GM21390 (cell line): Measurements from ENCODE around the gene FHDC1.

Source experiments
- ATAC-seq: cut with Tn5 transposase; IDR thresholded peaks from one replicate; pipeline ENCODE4 v1.9.1; 2021; ENCODE audit not compliant: unreplicated experiment

The FHDC1 gene

GRCh38 chr4:152956650-152957436, 20.7 kb downstream of the FHDC1 start:
- no peak for ATAC-seq

GRCh38 chr4:152957437-152958171, 21.5 kb downstream of the FHDC1 start:
- ATAC-seq, result no peak

GRCh38 chr4:152959080-152959479, 23.0 kb downstream of the FHDC1 start:
- ATAC-seq, result no peak

GRCh38 chr4:152960082-152960481, 24.0 kb downstream of the FHDC1 start:
- ATAC-seq, result no peak

DNA sequence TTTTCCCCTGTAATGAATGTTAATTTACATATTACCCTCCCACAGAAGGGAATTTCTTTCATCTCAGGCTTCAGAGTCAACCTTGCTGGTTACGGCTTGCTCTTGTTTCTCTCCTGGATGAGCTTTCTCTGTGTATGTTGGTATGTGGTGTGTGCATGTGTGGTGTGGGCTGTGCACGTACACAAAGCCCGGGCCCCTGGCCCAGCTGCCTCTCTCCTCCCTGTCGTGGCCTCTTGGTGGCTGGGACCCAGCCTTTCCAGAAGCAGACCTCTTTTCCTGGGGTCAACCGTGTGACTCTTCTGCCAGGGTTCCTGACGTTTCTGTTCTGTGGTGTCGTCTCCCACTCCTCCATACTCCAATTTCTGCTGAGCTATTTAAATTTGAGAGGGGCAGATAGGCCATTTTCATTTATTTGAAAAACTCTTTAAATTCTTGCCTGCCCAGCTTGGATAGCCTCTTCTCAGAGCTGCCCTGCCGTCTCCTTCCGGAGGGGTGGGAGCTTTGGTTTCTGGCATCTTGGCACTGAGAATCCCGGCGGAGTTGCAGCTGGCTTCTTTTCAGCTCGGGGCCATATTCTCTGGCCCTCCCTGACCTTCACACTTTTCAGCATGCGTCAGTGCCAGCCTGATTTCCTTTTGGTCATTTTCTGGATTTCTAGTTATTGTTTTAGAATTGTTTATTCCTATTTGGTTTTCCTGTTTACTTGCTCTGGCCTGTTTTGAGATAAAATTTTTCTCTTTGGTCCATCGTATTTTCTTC, 25.1 kb downstream of the FHDC1 start:
- no peak for ATAC-seq

GRCh38 chr4:152961773-152962115, 25.6 kb downstream of the FHDC1 start:
- no peak for ATAC-seq

DNA sequence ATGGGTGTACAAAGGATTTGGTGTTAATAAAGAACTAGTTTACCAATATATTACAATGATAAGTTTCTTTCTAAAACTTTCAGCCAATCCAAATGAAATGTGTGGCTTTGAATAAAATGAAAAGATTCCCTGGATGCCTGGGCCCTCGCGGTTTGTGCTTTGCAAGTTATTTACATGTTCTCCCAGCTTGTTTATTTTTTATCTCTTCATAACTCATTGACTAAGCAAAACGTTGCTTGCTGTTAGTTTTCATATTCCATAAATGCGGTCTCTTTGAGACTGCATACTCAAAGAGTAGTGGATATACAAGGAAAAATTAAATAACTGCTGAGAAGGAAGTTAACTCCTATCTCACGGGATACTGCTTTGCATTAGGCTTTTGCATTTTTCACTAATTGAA, 26.0 kb downstream of the FHDC1 start:
- no peak for ATAC-seq

DNA sequence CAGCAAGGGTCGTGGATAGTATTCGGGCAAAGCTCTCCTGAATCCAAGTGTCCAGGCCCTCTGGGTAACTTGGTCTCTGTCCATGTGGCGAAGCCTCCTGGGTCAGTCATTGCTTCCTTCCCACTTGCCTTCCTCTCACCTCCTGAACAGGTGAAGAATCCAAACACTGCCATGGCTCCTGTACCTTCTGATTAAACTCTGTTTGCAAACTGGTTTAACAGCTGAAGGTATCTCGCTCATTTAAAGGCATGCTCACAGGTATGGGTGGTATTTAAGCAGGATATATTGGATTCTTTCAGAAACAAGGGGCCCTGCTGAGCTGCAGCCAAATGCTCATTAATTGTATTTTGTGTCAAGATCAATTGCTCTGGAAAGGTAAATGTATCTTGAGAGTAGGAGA, 28.2 kb downstream of the FHDC1 start:
- no peak for ATAC-seq

DNA sequence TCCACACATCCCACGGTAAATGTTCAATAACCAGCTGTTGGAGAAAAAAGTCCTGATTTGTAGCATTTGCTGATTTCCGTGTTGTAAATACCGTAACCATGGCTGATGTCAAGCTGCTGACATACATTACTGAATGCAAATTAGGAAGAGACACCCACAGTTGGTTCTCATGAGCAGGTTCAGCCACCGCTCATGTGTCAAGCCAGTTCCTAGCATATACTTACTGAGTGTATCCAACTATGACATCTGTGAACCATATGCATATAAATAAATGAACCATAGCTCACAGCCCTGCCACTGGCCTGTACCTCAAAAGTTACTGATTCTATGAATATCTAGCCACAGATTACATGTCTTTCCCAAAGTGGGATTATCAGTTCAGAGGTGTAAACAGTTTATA, 29.5 kb downstream of the FHDC1 start:
- no peak for ATAC-seq

DNA sequence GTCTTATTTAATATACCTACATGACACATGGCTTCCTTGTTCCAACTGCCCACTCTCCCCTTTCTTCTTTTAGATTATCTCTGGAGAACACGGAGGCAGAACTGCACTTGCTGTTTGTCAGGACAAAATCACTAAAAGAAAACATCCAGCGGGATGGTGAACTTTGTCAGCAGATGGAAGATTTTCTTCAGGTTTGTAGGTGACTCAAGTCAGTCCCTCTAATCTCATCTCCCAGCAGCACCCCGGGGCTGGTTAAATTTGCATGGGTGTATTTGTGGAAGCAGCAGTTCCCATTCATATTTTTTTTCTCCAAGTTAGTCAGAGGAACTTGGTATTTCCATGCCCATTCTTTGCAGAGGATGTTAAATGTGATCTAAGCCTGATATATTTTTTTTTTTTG, 31.8 kb downstream of the FHDC1 start:
- ATAC-seq, result no peak

- no peak for ATAC-seq
These were observed 32.8 kb downstream of the FHDC1 start for GRCh38 chr4:152968806-152969394.

DNA sequence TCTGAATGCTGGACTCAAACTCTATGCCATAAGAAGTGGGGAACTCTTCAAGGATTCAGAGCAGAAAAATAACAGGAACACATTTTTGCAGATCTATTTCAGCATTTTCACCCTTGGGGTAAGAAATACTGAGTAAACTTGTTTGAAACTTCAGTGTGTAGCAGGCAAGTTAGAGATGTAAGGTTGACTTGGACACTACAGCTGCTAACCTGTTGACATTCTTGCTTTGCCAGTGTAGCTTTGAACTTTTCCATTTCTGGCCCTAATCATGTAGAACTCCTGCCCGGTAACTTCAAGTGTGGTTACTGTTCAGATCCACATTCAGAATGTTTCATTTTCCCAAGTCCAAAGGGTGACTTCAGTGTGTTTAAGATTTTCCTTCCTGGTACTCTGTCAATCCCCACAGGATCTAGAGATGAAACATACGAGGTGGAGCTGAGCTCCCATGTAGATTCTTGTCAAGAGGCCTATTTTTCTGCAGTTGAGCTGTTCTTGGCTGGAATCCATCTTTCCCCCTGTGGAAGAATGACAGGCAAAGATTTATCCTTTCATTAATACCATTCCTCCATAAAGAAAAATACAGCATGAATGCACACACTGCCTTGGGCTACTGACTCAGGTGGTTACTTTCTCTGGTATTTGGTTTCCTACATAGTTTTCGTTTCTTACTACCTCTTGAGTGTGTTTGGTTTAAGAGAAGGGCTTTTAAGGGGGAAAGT, 34.1 kb downstream of the FHDC1 start:
- no peak for ATAC-seq

- ATAC-seq, result no peak
These were observed 34.9 kb downstream of the FHDC1 start for GRCh38 chr4:152971053-152971452.

GRCh38 chr4:152972821-152973628, 36.9 kb downstream of the FHDC1 start:
- no peak for ATAC-seq

DNA sequence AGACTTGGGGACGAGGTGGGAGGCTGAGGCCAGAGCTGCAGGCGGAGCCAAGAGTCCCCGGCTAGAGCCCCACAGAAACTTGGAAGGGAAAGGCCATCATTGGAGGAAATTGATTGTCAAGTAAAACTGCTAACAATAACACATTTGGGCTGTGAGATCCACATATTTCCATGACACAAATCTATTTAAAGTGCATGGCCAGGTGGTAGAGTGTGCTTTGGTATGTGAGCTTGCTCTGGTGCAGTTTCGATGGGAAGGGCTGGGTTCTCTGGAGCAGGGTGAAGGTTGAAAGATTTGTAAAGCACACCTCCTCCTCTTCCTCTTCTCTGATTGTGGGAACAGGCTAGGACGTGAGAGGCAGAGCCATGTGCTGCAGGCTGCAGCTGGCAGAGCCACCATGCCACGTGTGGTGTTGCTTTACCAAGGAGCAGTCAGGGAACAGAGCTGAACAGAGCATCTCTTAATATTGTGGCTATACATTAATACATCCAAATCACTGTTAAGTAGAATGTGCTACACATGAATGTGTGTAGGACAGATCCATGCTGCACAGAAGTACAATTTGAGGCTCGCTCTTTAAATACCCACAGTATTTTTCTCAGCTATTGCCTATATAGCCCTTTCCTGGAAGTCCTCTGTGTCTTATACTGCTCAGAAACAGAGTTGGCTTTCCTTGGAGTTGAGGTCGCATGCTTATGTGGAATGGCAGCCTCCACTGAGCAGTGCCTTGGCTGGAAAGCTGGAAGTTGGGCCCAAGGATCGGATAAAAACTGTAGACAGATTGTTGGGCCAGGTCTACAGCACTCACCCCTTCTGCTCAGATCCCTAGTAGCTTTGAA, 37.7 kb downstream of the FHDC1 start:
- no peak for ATAC-seq

- ATAC-seq, result no peak
These were observed 38.6 kb downstream of the FHDC1 start for GRCh38 chr4:152974468-152975379.

GRCh38 chr4:152975380-152976211, 39.5 kb downstream of the FHDC1 start:
- no peak for ATAC-seq
